ENCODE data around the gene ACP4.
A peak's percentile ranks its signal among the peaks of the same experiment; 100 is the strongest.

ACP4 gene

GRCh38 chr19:50833802-50834167 is 43.6 kb downstream of the ACP4 start:
- H3K36me3 ChIP-seq (ENCODE audit: control insufficient read depth, insufficient read depth, low read length): no peaks in the 10 kb centered on the region
- peaks cover 2% of the 10 kb centered on the region for H3K4me1 ChIP-seq (ENCODE audit: control insufficient read depth, insufficient read depth, low read length)
- H3K9me3 ChIP-seq (ENCODE audit: control insufficient read depth, insufficient read depth, low read length): no peaks in the 10 kb centered on the region
- no peak overlapping the region for H3K27ac ChIP-seq (ENCODE audit: low read length)
- no peak overlapping the region for H3K4me3 ChIP-seq (ENCODE audit: low read length)
- H3K27me3 ChIP-seq (ENCODE audit: control insufficient read depth, insufficient read depth, low read length): no peaks in the 10 kb centered on the region
- WGBS (ENCODE audit: insufficient coverage, insufficient read length): no CpG with 5 or more reads among the region's 6 CpGs
- no peak for DNase-seq (ENCODE audit: low read depth, low spot score)

- DNase-seq (ENCODE audit: low read depth, low spot score): no peak
- no peaks in the 10 kb centered on the region for H3K9me3 ChIP-seq (ENCODE audit: control insufficient read depth, insufficient read depth, low read length)
- no peaks in the 10 kb centered on the region for H3K27me3 ChIP-seq (ENCODE audit: control insufficient read depth, insufficient read depth, low read length)
- no peaks in the 10 kb centered on the region for H3K36me3 ChIP-seq (ENCODE audit: control insufficient read depth, insufficient read depth, low read length)
- WGBS (ENCODE audit: insufficient coverage, insufficient read length): no CpG with 5 or more reads among the region's 13 CpGs
- H3K27ac ChIP-seq (ENCODE audit: low read length): no peak overlapping the region
- H3K4me3 ChIP-seq (ENCODE audit: low read length): peak overlapping the region; percentile 85; the same call in 1 of the 2 replicates
- H3K4me1 ChIP-seq (ENCODE audit: control insufficient read depth, insufficient read depth, low read length): peaks cover 2% of the 10 kb centered on the region
Measured at GRCh38 chr19:50835103-50835784, 45.0 kb downstream of the ACP4 start.

- no peaks in the 10 kb centered on the region for H3K9me3 ChIP-seq (ENCODE audit: control insufficient read depth, insufficient read depth, low read length)
- H3K27me3 ChIP-seq (ENCODE audit: control insufficient read depth, insufficient read depth, low read length): no peaks in the 10 kb centered on the region
- H3K27ac ChIP-seq (ENCODE audit: low read length): no peak overlapping the region
- WGBS (ENCODE audit: insufficient coverage, insufficient read length): no CpG with 5 or more reads among the region's 67 CpGs
- peaks cover 2% of the 10 kb centered on the region for H3K4me1 ChIP-seq (ENCODE audit: control insufficient read depth, insufficient read depth, low read length)
- DNase-seq (ENCODE audit: low read depth, low spot score): no peak
- peak overlapping the region; percentile 85 for H3K4me3 ChIP-seq (ENCODE audit: low read length)
- H3K36me3 ChIP-seq (ENCODE audit: control insufficient read depth, insufficient read depth, low read length): no peaks in the 10 kb centered on the region
Measured at GRCh38 chr19:50835785-50836542, 45.7 kb downstream of the ACP4 start.

- WGBS (ENCODE audit: insufficient coverage, insufficient read length): no CpG with 5 or more reads among the region's 19 CpGs
Measured at GRCh38 chr19:50836543-50837195, 46.5 kb downstream of the ACP4 start.

GRCh38 chr19:50837300-50837699 is 47.1 kb downstream of the ACP4 start:
- Histone ChIP-seq H3K27me3 (ENCODE audit: control insufficient read depth, insufficient read depth, low read length) (no peaks in the 10 kb centered on the region), H3K36me3 (ENCODE audit: control insufficient read depth, insufficient read depth, low read length) (no peaks in the 10 kb centered on the region), H3K9me3 (ENCODE audit: control insufficient read depth, insufficient read depth, low read length) (no peaks in the 10 kb centered on the region), H3K27ac (ENCODE audit: low read length) (no peak overlapping the region), H3K4me1 (ENCODE audit: control insufficient read depth, insufficient read depth, low read length) (peaks cover 2% of the 10 kb centered on the region), H3K4me3 (ENCODE audit: low read length) (no peak overlapping the region)
- no peak for DNase-seq (ENCODE audit: low read depth, low spot score)
- WGBS (ENCODE audit: insufficient coverage, insufficient read length): no CpG with 5 or more reads among the region's 10 CpGs

More at GRCh38 chr19:50836543-50837195, 46.5 kb downstream of the ACP4 start:
- H3K4me3 ChIP-seq (ENCODE audit: low read length): peak overlapping the region; percentile 85; the same call in 1 of the 2 replicates
- H3K27me3 ChIP-seq (ENCODE audit: control insufficient read depth, insufficient read depth, low read length): no peaks in the 10 kb centered on the region
- peaks cover 2% of the 10 kb centered on the region for H3K4me1 ChIP-seq (ENCODE audit: control insufficient read depth, insufficient read depth, low read length)
- no peaks in the 10 kb centered on the region for H3K36me3 ChIP-seq (ENCODE audit: control insufficient read depth, insufficient read depth, low read length)
- H3K27ac ChIP-seq (ENCODE audit: low read length): no peak overlapping the region
- no peaks in the 10 kb centered on the region for H3K9me3 ChIP-seq (ENCODE audit: control insufficient read depth, insufficient read depth, low read length)
- DNase-seq (ENCODE audit: low read depth, low spot score): no peak

- Histone ChIP-seq H3K27me3 (ENCODE audit: control insufficient read depth, insufficient read depth, low read length) (no peaks in the 10 kb centered on the region), H3K9me3 (ENCODE audit: control insufficient read depth, insufficient read depth, low read length) (no peaks in the 10 kb centered on the region), H3K27ac (ENCODE audit: low read length) (no peak overlapping the region), H3K4me1 (ENCODE audit: control insufficient read depth, insufficient read depth, low read length) (peaks cover 2% of the 10 kb centered on the region), H3K36me3 (ENCODE audit: control insufficient read depth, insufficient read depth, low read length) (no peaks in the 10 kb centered on the region), H3K4me3 (ENCODE audit: low read length) (no peak overlapping the region)
- DNase-seq (ENCODE audit: low read depth, low spot score): no peak
- WGBS (ENCODE audit: insufficient coverage, insufficient read length): no CpG with 5 or more reads among the region's 6 CpGs
Measured at GRCh38 chr19:50838239-50838638, 48.0 kb downstream of the ACP4 start.

- Histone ChIP-seq H3K27ac (ENCODE audit: low read length) (no peak overlapping the region), H3K4me1 (ENCODE audit: control insufficient read depth, insufficient read depth, low read length) (peaks cover 2% of the 10 kb centered on the region), H3K36me3 (ENCODE audit: control insufficient read depth, insufficient read depth, low read length) (no peaks in the 10 kb centered on the region), H3K27me3 (ENCODE audit: control insufficient read depth, insufficient read depth, low read length) (no peaks in the 10 kb centered on the region), H3K4me3 (ENCODE audit: low read length) (no peak overlapping the region), H3K9me3 (ENCODE audit: control insufficient read depth, insufficient read depth, low read length) (no peaks in the 10 kb centered on the region)
- WGBS (ENCODE audit: insufficient coverage, insufficient read length): no CpG with 5 or more reads among the region's 10 CpGs
- no peak for DNase-seq (ENCODE audit: low read depth, low spot score)
Measured at GRCh38 chr19:50839712-50840655, 49.8 kb downstream of the ACP4 start.

- H3K27me3 ChIP-seq (ENCODE audit: control insufficient read depth, insufficient read depth, low read length): no peaks in the 10 kb centered on the region
Measured at GRCh38 chr19:50842130-50842529, 51.9 kb downstream of the ACP4 start.

GRCh38 chr19:50843205-50843604 is 53.0 kb downstream of the ACP4 start:
- Histone ChIP-seq H3K27me3 (ENCODE audit: control insufficient read depth, insufficient read depth, low read length) (no peaks in the 10 kb centered on the region), H3K9me3 (ENCODE audit: control insufficient read depth, insufficient read depth, low read length) (no peaks in the 10 kb centered on the region), H3K27ac (ENCODE audit: low read length) (no peak overlapping the region), H3K4me1 (ENCODE audit: control insufficient read depth, insufficient read depth, low read length) (no peaks in the 10 kb centered on the region), H3K36me3 (ENCODE audit: control insufficient read depth, insufficient read depth, low read length) (no peaks in the 10 kb centered on the region), H3K4me3 (ENCODE audit: low read length) (no peak overlapping the region)
- no CpG with 5 or more reads among the region's 2 CpGs for WGBS (ENCODE audit: insufficient coverage, insufficient read length)
- DNase-seq (ENCODE audit: low read depth, low spot score): no peak

More at GRCh38 chr19:50842130-50842529, 51.9 kb downstream of the ACP4 start:
- Histone ChIP-seq H3K4me1 (ENCODE audit: control insufficient read depth, insufficient read depth, low read length) (no peaks in the 10 kb centered on the region), H3K9me3 (ENCODE audit: control insufficient read depth, insufficient read depth, low read length) (no peaks in the 10 kb centered on the region), H3K36me3 (ENCODE audit: control insufficient read depth, insufficient read depth, low read length) (no peaks in the 10 kb centered on the region), H3K4me3 (ENCODE audit: low read length) (no peak overlapping the region), H3K27ac (ENCODE audit: low read length) (no peak overlapping the region)
- no CpG with 5 or more reads among the region's 6 CpGs for WGBS (ENCODE audit: insufficient coverage, insufficient read length)
- DNase-seq (ENCODE audit: low read depth, low spot score): no peak

All from iPS DF 6.9 (cell line).